ENCODE results near the gene MAGI2. TPM values are rescaled to one million over a fixed set of nuclear protein-coding genes. Genes with fewer than 3 reads are reported as not detected.

The MAGI2 gene
- total and polyA plus RNA-seq, 2 experiments from 2014 or later: 10.4 to 26.4 TPM

DNA sequence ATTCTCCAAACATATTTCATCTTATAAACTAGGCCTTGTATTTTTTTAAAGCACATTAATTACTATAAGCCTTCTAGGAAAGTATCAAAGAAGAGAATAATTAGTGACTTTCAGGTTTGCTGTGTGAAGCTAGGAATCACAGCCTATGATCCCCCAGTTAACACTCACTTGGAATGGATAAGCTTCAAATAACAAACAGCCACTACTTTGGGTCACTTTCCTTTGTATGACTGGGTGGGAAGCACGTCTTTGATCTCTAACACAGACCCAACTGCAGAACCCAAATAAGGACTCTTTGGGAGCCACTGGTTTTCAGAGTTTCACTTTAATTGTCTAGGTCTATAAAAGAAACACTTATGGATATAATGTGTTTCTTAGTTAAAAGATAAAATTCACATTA is 769.3 kb downstream of the MAGI2 start:
- Histone ChIP-seq H4K20me1 (replicated peaks; ENCODE audit: insufficient read depth) (peaks cover 4% of the 10 kb centered on the region; the same call in 1 of the 2 replicates), H3K27me3 (ENCODE audit: insufficient read depth) (no peaks in the 10 kb centered on the region)

More for the DNA sequence above, 769.3 kb downstream of the MAGI2 start:
- Histone ChIP-seq H3K27ac (ENCODE audit: low read depth) (no peak overlapping the region), H3K4me3 (no peak overlapping the region), H3K79me2 (replicated peaks; ENCODE audit: insufficient read depth) (0 out of 2 replicates have a peak, but pooled peaks cover 1% of the 10 kb centered on the region), H2AFZ (no peak overlapping the region), H3K36me3 (ENCODE audit: insufficient read depth) (no peaks in the 10 kb centered on the region), H3F3A (replicated peaks; ENCODE audit: low read depth) (no peaks in the 10 kb centered on the region), H3K9me2 (ENCODE audit: insufficient read depth) (no peaks in the 10 kb centered on the region), H3K4me1 (ENCODE audit: insufficient read depth) (peaks cover 4% of the 10 kb centered on the region; the same call in 1 of the 2 replicates), H3K4me2 (no peak overlapping the region)
- Mint-ChIP-seq H3K9me3 (no peaks in the 10 kb centered on the region), H3K36me3 (ENCODE audit: low read depth) (no peaks in the 10 kb centered on the region), H3K27me3 (ENCODE audit: insufficient read depth, low read depth, poor library complexity) (no peaks in the 10 kb centered on the region), H3K27ac (no peak overlapping the region), H3K4me3 (no peak overlapping the region), H3K4me1 (peaks cover 15% of the 10 kb centered on the region)
- ATAC-seq (no peak; the same call in 2 of the 3 replicates), DNase-seq (ENCODE audit: low spot score) (no peak)
- no peak for TF ChIP-seq CREB1 (CRISPR knock-in tag; IDR thresholded peaks at IDR 0.05; ENCODE audit: low read depth)
- no peak for TF ChIP-seq NANOG (IDR thresholded peaks at IDR 0.05; ENCODE audit: borderline replicate concordance)
- TF ChIP-seq REST (IDR thresholded peaks at IDR 0.05; ENCODE audit: unreplicated experiment): no peak
- TF ChIP-seq, protein P1, sequence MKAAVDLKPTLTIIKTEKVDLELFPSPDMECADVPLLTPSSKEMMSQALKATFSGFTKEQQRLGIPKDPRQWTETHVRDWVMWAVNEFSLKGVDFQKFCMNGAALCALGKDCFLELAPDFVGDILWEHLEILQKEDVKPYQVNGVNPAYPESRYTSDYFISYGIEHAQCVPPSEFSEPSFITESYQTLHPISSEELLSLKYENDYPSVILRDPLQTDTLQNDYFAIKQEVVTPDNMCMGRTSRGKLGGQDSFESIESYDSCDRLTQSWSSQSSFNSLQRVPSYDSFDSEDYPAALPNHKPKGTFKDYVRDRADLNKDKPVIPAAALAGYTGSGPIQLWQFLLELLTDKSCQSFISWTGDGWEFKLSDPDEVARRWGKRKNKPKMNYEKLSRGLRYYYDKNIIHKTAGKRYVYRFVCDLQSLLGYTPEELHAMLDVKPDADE (IDR thresholded peaks at IDR 0.05): no peak
- no peak for TF ChIP-seq ZNF331 (CRISPR knock-in tag; IDR thresholded peaks at IDR 0.05; ENCODE audit: low read depth)
- TF ChIP-seq CTCF (conservative IDR thresholded peaks at IDR 0.05; ENCODE audit: low read depth in 2 of 2): no peak
- no peak for TF ChIP-seq EZH2phosphoT487 (IDR thresholded peaks at IDR 0.05; ENCODE audit: unreplicated experiment)
